Endodermal cell (in vitro differentiated cells): Measurements from ENCODE around the gene GOLGA2. TPM values are rescaled to one million over a fixed set of nuclear protein-coding genes. Genes with fewer than 3 reads are reported as not detected.

Source experiments
- DNase-seq: peaks from one replicate; pipeline ENCODE4 v3.0.0-alpha.2; 2017
- H3K27ac ChIP-seq: 2 replicates; pipeline ENCODE4 v1.5.1; 2013; ENCODE audit warnings: mild to moderate bottlenecking, low read depth, low read length, moderate library complexity
- H3K27me3 ChIP-seq: 2 replicates; pipeline ENCODE4 v1.6.1; 2013; ENCODE audit warnings: mild to moderate bottlenecking, low read length, moderate library complexity; ENCODE audit not compliant: insufficient read depth, control insufficient read depth, poor library complexity, severe bottlenecking
- H3K36me3 ChIP-seq: 2 replicates; pipeline ENCODE4 v1.7.0; 2013; ENCODE audit warnings: mild to moderate bottlenecking, low read length, moderate library complexity; ENCODE audit not compliant: control insufficient read depth, insufficient read depth
- H3K4me1 ChIP-seq: one replicate; pipeline ENCODE4 v1.7.0; 2013; ENCODE audit warnings: low read length; ENCODE audit not compliant: control insufficient read depth, insufficient read depth
- H3K4me3 ChIP-seq: 2 replicates; pipeline ENCODE4 v1.5.1; 2013; ENCODE audit warnings: mild to moderate bottlenecking, low read length, moderate library complexity
- H3K9ac ChIP-seq: 2 replicates; pipeline ENCODE4 v1.6.1; 2013; ENCODE audit warnings: mild to moderate bottlenecking, low read length, moderate library complexity; ENCODE audit not compliant: poor library complexity, severe bottlenecking; ENCODE audit errors: extremely low read depth
- H3K9me3 ChIP-seq: 2 replicates; pipeline ENCODE4 v1.6.1; 2013; ENCODE audit warnings: mild to moderate bottlenecking, low read length, moderate library complexity; ENCODE audit not compliant: control insufficient read depth
- H3K27ac Mint-ChIP-seq: 2 replicates; pipeline ENCODE4 v1.8.0; 2020; ENCODE audit warnings: mixed read lengths
- H3K27me3 Mint-ChIP-seq: 2 replicates; pipeline ENCODE4 v1.8.0; 2021; ENCODE audit warnings: mild to moderate bottlenecking, mixed read lengths; ENCODE audit not compliant: insufficient read depth
- H3K36me3 Mint-ChIP-seq: 2 replicates; pipeline ENCODE4 v1.8.0; 2020; ENCODE audit warnings: low read depth, mixed read lengths
- H3K4me1 Mint-ChIP-seq: 2 replicates; pipeline ENCODE4 v1.8.0; 2020; ENCODE audit warnings: mixed read lengths
- H3K4me3 Mint-ChIP-seq: 2 replicates; pipeline ENCODE4 v1.8.0; 2020; ENCODE audit warnings: mild to moderate bottlenecking, moderate library complexity, mixed read lengths
- H3K9me3 Mint-ChIP-seq: 2 replicates; pipeline ENCODE4 v1.8.0; 2020; ENCODE audit warnings: mild to moderate bottlenecking, mixed read lengths
- CTCF ChIP-seq: fragments of 200-600 bp; sonication (generic); conservative IDR thresholded peaks from 2 replicates; pipeline ENCODE4 v1.5.0; 2021; ENCODE audit warnings: antibody characterized with exemption, mild to moderate bottlenecking
- WGBS, 2 experiments: methylation state at CpG; one replicate each; pipeline versions ENCODE4 v1.1.5 to v1.1.7; 2013; ENCODE audit warnings: missing lambda C conversion rate in 2 of 2, mixed read lengths in 1 of 2; ENCODE audit not compliant: insufficient coverage in 1 of 2, insufficient read length in 1 of 2; 5-methylcytosine and 5-hydroxymethylcytosine counted together
- total RNA-seq, 2 donors: library from RNA; stranded (reverse); fragmentation: NEBNext Ultra II Directional in 1 of 2; extraction: Animal tissue kit (Norgen Biotek cat#: 25700) in 1 of 2; gene quantifications; 2 replicates in 1 of 2; 3 replicates in 1 of 2; pipeline ENCODE4 v1.2.1, GENCODE V29; 2021

GOLGA2 gene
- total RNA-seq, 2 donors from 2014 or later: 91.9 to 101 TPM

GRCh38 chr9:128245421-128246151 is 30.2 kb downstream of the GOLGA2 start:
- Mint-ChIP-seq H3K9me3 (no peaks in the 10 kb centered on the region), H3K27ac (no peak overlapping the region), H3K36me3 (no peaks in the 10 kb centered on the region), H3K4me1 (peaks cover 6% of the 10 kb centered on the region), H3K4me3 (no peak overlapping the region), H3K27me3 (peaks cover 16% of the 10 kb centered on the region)
- TF ChIP-seq CTCF: no peak
- Histone ChIP-seq H3K9me3 (no peaks in the 10 kb centered on the region), H3K9ac (no peak overlapping the region), H3K4me1 (no peaks in the 10 kb centered on the region), H3K36me3 (peaks cover 5% of the 10 kb centered on the region), H3K27me3 (no peaks in the 10 kb centered on the region), H3K4me3 (no peak overlapping the region), H3K27ac (peak overlapping the region; percentile 72)
- DNase-seq: peak; percentile 76
- 75 to 90% methylated on average over 5 to 13 of the region's 13 CpGs for WGBS, 2 experiments

GRCh38 chr9:128244837-128245231 is 31.0 kb downstream of the GOLGA2 start:
- Histone ChIP-seq H3K27me3 (no peaks in the 10 kb centered on the region), H3K27ac (no peak overlapping the region), H3K9me3 (no peaks in the 10 kb centered on the region), H3K4me1 (no peaks in the 10 kb centered on the region), H3K4me3 (no peak overlapping the region), H3K9ac (no peak overlapping the region), H3K36me3 (peaks cover 7% of the 10 kb centered on the region)
- Mint-ChIP-seq H3K27ac (no peak overlapping the region), H3K27me3 (peaks cover 14% of the 10 kb centered on the region), H3K4me1 (peaks cover 4% of the 10 kb centered on the region), H3K4me3 (no peak overlapping the region), H3K36me3 (no peaks in the 10 kb centered on the region), H3K9me3 (no peaks in the 10 kb centered on the region)
- peak; percentile 79 for DNase-seq
- TF ChIP-seq CTCF: no peak
- WGBS, 2 experiments: 57 to 73% methylated on average over 4 to 15 of the region's 18 CpGs

- no peak for DNase-seq
- H3K4me1 Mint-ChIP-seq: no peaks in the 10 kb centered on the region
- Histone ChIP-seq H3K36me3 (peaks cover 13% of the 10 kb centered on the region), H3K9me3 (no peaks in the 10 kb centered on the region), H3K4me1 (no peaks in the 10 kb centered on the region), H3K4me3 (no peak overlapping the region), H3K9ac (no peak overlapping the region), H3K27me3 (no peaks in the 10 kb centered on the region), H3K27ac (no peak overlapping the region)
- no peaks in the 10 kb centered on the region for H3K9me3 Mint-ChIP-seq
- H3K27me3 Mint-ChIP-seq: peaks cover 8% of the 10 kb centered on the region
- TF ChIP-seq CTCF: no peak
- H3K27ac Mint-ChIP-seq: no peak overlapping the region
- H3K36me3 Mint-ChIP-seq: peaks cover under 1% of the 10 kb centered on the region
- no peak overlapping the region for H3K4me3 Mint-ChIP-seq
- 89 to 96% methylated on average over 4 to 11 of the region's 13 CpGs for WGBS, 2 experiments
Observed at GRCh38 chr9:128244091-128244836, 31.5 kb downstream of the GOLGA2 start.
